ENCODE results near the gene C1orf35. TPM values are rescaled to one million over a fixed set of nuclear protein-coding genes. Genes with fewer than 3 reads are reported as not detected.

Gene C1orf35
- total RNA-seq, 2 experiments from 2014 or later: 14.4 to 24.4 TPM

GRCh38 chr1:228058172-228058948 is 44.8 kb downstream of the C1orf35 start:
- no peaks in the 10 kb centered on the region for H3K36me3 Mint-ChIP-seq (ENCODE audit: low read depth)
- DNase-seq: no peak
- ChIA-PET CTCF (interaction anchor here (1.5 kb wide), 1 partner anchor 11 kb away, joined by 3 read pairs; no protein-coding TSS in a partner anchor), POLR2A (no interaction called here)
- peaks cover 15% of the 10 kb centered on the region for H3K4me1 Mint-ChIP-seq
- no peaks in the 10 kb centered on the region for H3K9me3 Mint-ChIP-seq
- peaks cover 60% of the 10 kb centered on the region for H3K27me3 Mint-ChIP-seq
- no peak overlapping the region for H3K27ac Mint-ChIP-seq
- H3K4me3 Mint-ChIP-seq: no peak overlapping the region

Small RNA genes within 50 kb of the gene (microRNA-seq; reads per million reads assigned to microRNA genes)
- gene MIR3620 (ENCODE audit: borderline microRNAs expressed, borderline replicate concordance): 2.3 reads per million, percentile 7 among the genes with 10 or more reads in this experiment

Other genes with a start within 250 kb of the C1orf35 start
- gene WNT9A, start 155.4 kb downstream of the C1orf35 start, total RNA-seq: under 1 TPM; 0.32 to 0.40 TPM
- gene WNT3A, start 96.3 kb downstream of the C1orf35 start, total RNA-seq: not detected
- gene ARF1, start 20.6 kb downstream of the C1orf35 start, total RNA-seq: 100 to 1,000 TPM; 267 to 285 TPM
- 10 to 100 TPM; 38.6 to 44.1 TPM for gene MRPL55, start 6.0 kb upstream of the C1orf35 start, total RNA-seq
- 100 to 1,000 TPM; 207 to 260 TPM for gene GUK1, start 37.0 kb upstream of the C1orf35 start, total RNA-seq
- under 1 TPM; 0.40 to 0.62 TPM for gene GJC2, start 46.6 kb upstream of the C1orf35 start, total RNA-seq
- gene IBA57, start 62.5 kb upstream of the C1orf35 start, total RNA-seq: 1 to 10 TPM; 6.4 to 8.2 TPM
- 10 to 100 TPM; 13.8 to 21.8 TPM for gene OBSCN, start 104.7 kb upstream of the C1orf35 start, total RNA-seq

Measured in activated CD4-positive, alpha-beta T cell treated with anti-CD3 and anti-CD28 coated beads, Interleukin-2, amount 10 ng/mL, durations not matched to agents 7 days and 5 days (primary cell).